Keratinocyte (primary cell): ENCODE results near the gene STARD10. TPM values are rescaled to one million over a fixed set of nuclear protein-coding genes. Genes with fewer than 3 reads are reported as not detected.
A peak's percentile ranks its signal among the peaks of the same experiment; 100 is the strongest.

Source experiments
- DNase-seq: peaks from one replicate; pipeline ENCODE4 v3.0.0-alpha.2; 2011; ENCODE audit warnings: low read depth, missing footprints, low spot score
- FAIRE-seq: peaks from 2 replicates; lab custom pipeline; 2011; peaks lifted over from hg19 to GRCh38; lab: Jason Lieb, UNC
- H2AFZ ChIP-seq: 2 replicates; pipeline ENCODE4 v1.6.0; 2012; ENCODE audit warnings: low read length, control low read depth, inconsistent platforms; ENCODE audit not compliant: control insufficient read depth
- H3K27ac ChIP-seq: 2 replicates; pipeline ENCODE4 v1.5.1; 2011; ENCODE audit warnings: low read length; ENCODE audit not compliant: control insufficient read depth, insufficient read depth
- H3K27me3 ChIP-seq: 3 replicates; pipeline ENCODE4 v1.6.0; 2011; ENCODE audit warnings: low read length; ENCODE audit not compliant: control insufficient read depth, insufficient read depth; ENCODE audit errors: extremely low read depth
- H3K36me3 ChIP-seq, 2 experiments: 2 replicates in 1 of 2; 3 replicates in 1 of 2; pipeline ENCODE4 v1.5.1; 2011; ENCODE audit warnings: low read length in 2 of 2, mild to moderate bottlenecking in 1 of 2; ENCODE audit not compliant: control insufficient read depth in 2 of 2, insufficient read depth in 2 of 2; ENCODE audit errors: extremely low read depth in 1 of 2
- H3K4me1 ChIP-seq: 3 replicates; pipeline ENCODE4 v1.5.1; 2011; ENCODE audit warnings: low read length; ENCODE audit not compliant: control insufficient read depth, insufficient read depth; ENCODE audit errors: extremely low read depth
- H3K4me2 ChIP-seq: 3 replicates; pipeline ENCODE4 v1.6.0; 2011; ENCODE audit warnings: low read depth, low read length; ENCODE audit not compliant: control insufficient read depth, insufficient read depth; ENCODE audit errors: extremely low read depth
- H3K4me3 ChIP-seq, 3 experiments: fragments of 200-600 bp in 1 of 3; sonication (generic) in 1 of 3; 2 replicates in 2 of 3; 3 replicates in 1 of 3; pipeline ENCODE4 v1.5.1; 2011 to 2016; ENCODE audit warnings: low read length in 3 of 3, mild to moderate bottlenecking in 3 of 3, control low read depth in 2 of 3, inconsistent platforms in 1 of 3, low read depth in 1 of 3, mixed read lengths in 1 of 3, mixed run types in 1 of 3, moderate library complexity in 1 of 3; ENCODE audit not compliant: control insufficient read depth in 2 of 3, insufficient read depth in 2 of 3; ENCODE audit errors: extremely low read depth in 1 of 3
- H3K79me2 ChIP-seq: 2 replicates; pipeline ENCODE4 v1.6.0; 2012; ENCODE audit warnings: low read length; ENCODE audit not compliant: control insufficient read depth, insufficient read depth
- H3K9ac ChIP-seq: 3 replicates; pipeline ENCODE4 v1.6.0; 2011; ENCODE audit warnings: low read length; ENCODE audit not compliant: control insufficient read depth, insufficient read depth; ENCODE audit errors: extremely low read depth
- H3K9me1 ChIP-seq: 3 replicates; pipeline ENCODE4 v1.6.0; 2011; ENCODE audit warnings: low read length; ENCODE audit not compliant: control insufficient read depth, insufficient read depth; ENCODE audit errors: extremely low read depth
- H3K9me3 ChIP-seq: 2 replicates; pipeline ENCODE4 v1.5.1; 2012; ENCODE audit warnings: low read depth, low read length; ENCODE audit not compliant: control insufficient read depth
- H4K20me1 ChIP-seq: 3 replicates; pipeline ENCODE4 v1.6.0; 2011; ENCODE audit warnings: low read length; ENCODE audit not compliant: control insufficient read depth, insufficient read depth; ENCODE audit errors: extremely low read depth
- CTCF ChIP-seq, 3 experiments: IDR thresholded peaks in 1 of 3; conservative IDR thresholded peaks in 1 of 3; optimal IDR thresholded peaks in 1 of 3; 2 replicates in 2 of 3; 3 replicates in 1 of 3; pipeline versions ENCODE3 to v1.5.1; 2011; ENCODE audit warnings: low read length in 3 of 3, mild to moderate bottlenecking in 3 of 3, moderate library complexity in 2 of 3, control low read depth in 1 of 3, inconsistent platforms in 1 of 3; ENCODE audit not compliant: insufficient read depth in 2 of 3; ENCODE audit errors: extremely low read depth in 1 of 3
- EZH2 ChIP-seq: IDR thresholded peaks from one replicate; pipeline ENCODE4 v1.6.1; 2012; ENCODE audit warnings: inconsistent platforms, mild to moderate bottlenecking, low read length, moderate library complexity
- dilution Hi-C: fragments of 300-500 bp; cut with MboI; formaldehyde crosslinking; loops from one replicate; pipeline ENCODE4 v1.7.0; 2020; ENCODE audit warnings: low sequenced_read_pairs; ENCODE audit not compliant: extremely low pct_ligation_motif_present
- polyA plus RNA-seq, 5 experiments: library from polyadenylated mRNA; depleted of rRNA in 3 of 5; stranded (reverse) in 3 of 5; stranded (forward) in 1 of 5; unstranded in 1 of 5; fragments of >200 nt; gene quantifications; 1 replicate in 1 of 5; 2 replicates in 3 of 5; 3 replicates in 1 of 5; pipeline versions ENCODE4 v1.2.1 to v1.2.3, GENCODE V29; 2011 to 2012; ENCODE audit warnings: missing spikeins in 2 of 5, low read depth in 1 of 5, low replicate concordance in 1 of 5

The STARD10 gene
- polyA plus RNA-seq, 1 donor (not counting 4 experiments of a cell fraction or from before 2014, with no cell fraction given), result 67.0 TPM

- no peaks in the 10 kb centered on the region for H4K20me1 ChIP-seq
- H2AFZ ChIP-seq, result no peak overlapping the region
- H3K27ac ChIP-seq, result peak overlapping the region; percentile 79
- H3K4me3 ChIP-seq, result no peak overlapping the region
- peaks cover 22% of the 10 kb centered on the region for H3K79me2 ChIP-seq
- H3K4me2 ChIP-seq, result peak overlapping the region; percentile 61
- dilution Hi-C loops, result no loop called here
- TF ChIP-seq EZH2 (no peak), CTCF (optimal IDR thresholded peaks at IDR 0.05 in 1 of 3, IDR thresholded peaks at IDR 0.05 in 1 of 3, conservative IDR thresholded peaks at IDR 0.05 in 1 of 3; ENCODE audit: extremely low read depth in 1 of 3, insufficient read depth in 2 of 3, low read length in 3 of 3) (no peak)
- FAIRE-seq, result no peak
- peaks cover 53% of the 10 kb centered on the region for H3K4me1 ChIP-seq
- H3K9me3 ChIP-seq, result no peaks in the 10 kb centered on the region
- peaks cover 6% of the 10 kb centered on the region for H3K9me1 ChIP-seq
- no peak for DNase-seq
- peaks cover 0 to 14% of the 10 kb centered on the region in 2 experiments for H3K36me3 ChIP-seq
- H3K27me3 ChIP-seq, result no peaks in the 10 kb centered on the region
- no peak overlapping the region for H3K9ac ChIP-seq
Measured at GRCh38 chr11:72737336-72737735, 56.5 kb downstream of the STARD10 start.

- Histone ChIP-seq H3K36me3 (peaks cover 0 to 14% of the 10 kb centered on the region in 2 experiments), H3K4me2 (peak overlapping the region; percentile 61), H4K20me1 (no peaks in the 10 kb centered on the region), H3K27ac (peak overlapping the region; percentile 79), H3K9ac (peak overlapping the region; percentile 24), H3K9me3 (no peaks in the 10 kb centered on the region), H3K4me3 (no peak overlapping the region), H3K79me2 (peaks cover 20% of the 10 kb centered on the region), H3K27me3 (no peaks in the 10 kb centered on the region), H3K9me1 (peaks cover 6% of the 10 kb centered on the region), H3K4me1 (peaks cover 51% of the 10 kb centered on the region), H2AFZ (no peak overlapping the region)
- dilution Hi-C loops, result no loop called here
- DNase-seq, result no peak
- peak; percentile 67 for FAIRE-seq
- TF ChIP-seq EZH2, result no peak
- no peak for TF ChIP-seq CTCF (optimal IDR thresholded peaks at IDR 0.05 in 1 of 3, IDR thresholded peaks at IDR 0.05 in 1 of 3, conservative IDR thresholded peaks at IDR 0.05 in 1 of 3; ENCODE audit: extremely low read depth in 1 of 3, insufficient read depth in 2 of 3, low read length in 3 of 3)
Measured at GRCh38 chr11:72736452-72737069, 57.3 kb downstream of the STARD10 start.
